SHP77 treated with DMSO at 0.1 percent for 48 hours (cell line): ENCODE results near the gene NEK8.
"Not testable (repeated sequence)": the region's sequence is repeated elsewhere in the genome, so short reads cannot be mapped to it uniquely, and the experiment has no call there.

Experiments used
- DNase-seq: peaks from one replicate; lab custom pipeline; 2025; lab: John Stamatoyannopoulos, UW

Gene NEK8

GRCh38 chr17:28710861-28711722 is 17.5 kb upstream of the NEK8 start:
- DNase-seq = peak; percentile 87

DNA sequence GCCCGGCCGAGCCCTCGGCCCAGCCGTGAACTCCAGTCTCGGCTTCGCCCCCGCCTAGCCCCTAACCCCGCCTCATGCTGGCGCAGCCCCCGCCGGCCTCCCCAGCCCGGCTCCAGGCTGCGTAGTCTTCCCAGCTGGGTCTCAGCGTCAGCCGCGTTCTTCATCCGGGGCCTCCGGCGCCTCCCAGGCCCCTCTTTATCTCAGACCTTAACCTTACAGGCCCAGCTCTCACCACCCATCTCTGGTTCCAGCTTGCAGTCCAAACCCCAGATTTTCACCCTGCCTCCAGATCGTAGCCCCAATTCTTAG is 16.9 kb upstream of the NEK8 start, which contains the start of gene PROCA1:
Gene PROCA1, minus strand, starts transcription at position 166 of the 309 bp plus-strand sequence. CDS start 228 bp downstream, outside the sequence.
- no peak for DNase-seq

DNA sequence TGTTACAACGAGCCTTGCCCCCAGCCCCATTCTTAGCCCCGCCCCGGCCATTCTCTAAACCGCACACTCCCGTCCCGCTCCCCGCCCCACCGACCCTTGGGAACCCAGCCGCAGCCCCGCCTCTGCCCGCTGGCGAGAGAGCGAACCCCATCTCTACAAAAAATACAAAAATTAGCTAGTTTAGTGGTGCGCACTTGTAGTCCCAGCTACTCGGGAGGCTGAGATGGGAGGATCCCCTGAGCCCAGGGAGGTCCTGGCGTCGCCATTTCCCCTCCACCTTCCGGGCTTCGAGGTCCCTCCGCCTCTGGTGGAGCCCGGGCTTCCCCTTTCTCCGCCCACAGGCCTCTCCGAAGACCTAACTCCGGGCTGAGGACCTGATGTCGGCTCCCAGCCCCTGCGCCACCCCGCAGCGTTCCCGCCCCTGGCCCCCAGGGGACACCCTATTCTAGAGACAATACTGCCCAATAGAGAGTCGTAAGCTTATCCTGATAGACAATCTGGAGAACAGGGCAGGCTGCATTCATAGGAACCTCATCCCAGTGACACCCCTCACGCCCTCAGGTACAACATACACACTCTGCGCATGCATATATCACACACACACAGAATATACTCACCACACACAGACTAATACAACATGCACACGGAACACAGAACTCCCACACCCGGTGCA is 16.4 kb upstream of the NEK8 start:
- DNase-seq = no peak

GRCh38 chr17:28712705-28713415 is 15.7 kb upstream of the NEK8 start:
- no peak for DNase-seq

GRCh38 chr17:28714281-28714680 is 14.3 kb upstream of the NEK8 start:
- no peak for DNase-seq

DNA sequence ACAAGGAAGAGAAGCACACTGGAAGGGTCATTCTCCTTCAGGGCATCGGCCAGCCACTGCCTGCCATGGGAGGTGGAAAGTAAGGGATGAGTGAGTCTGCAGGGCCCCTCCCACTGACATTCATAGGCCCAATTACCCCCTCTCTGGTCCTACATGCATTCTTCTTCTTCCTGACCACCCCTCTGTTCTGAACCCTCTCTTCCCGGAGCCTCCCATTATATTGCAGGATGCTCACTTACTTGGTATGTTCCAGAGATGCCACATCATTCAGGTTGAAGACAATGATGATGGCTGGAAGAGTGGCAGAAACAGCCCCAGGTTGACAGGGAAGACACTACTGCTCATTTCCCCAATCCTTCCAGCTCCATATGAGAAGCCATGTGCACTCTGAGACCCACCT is 13.4 kb upstream of the NEK8 start:
- no peak for DNase-seq

DNA sequence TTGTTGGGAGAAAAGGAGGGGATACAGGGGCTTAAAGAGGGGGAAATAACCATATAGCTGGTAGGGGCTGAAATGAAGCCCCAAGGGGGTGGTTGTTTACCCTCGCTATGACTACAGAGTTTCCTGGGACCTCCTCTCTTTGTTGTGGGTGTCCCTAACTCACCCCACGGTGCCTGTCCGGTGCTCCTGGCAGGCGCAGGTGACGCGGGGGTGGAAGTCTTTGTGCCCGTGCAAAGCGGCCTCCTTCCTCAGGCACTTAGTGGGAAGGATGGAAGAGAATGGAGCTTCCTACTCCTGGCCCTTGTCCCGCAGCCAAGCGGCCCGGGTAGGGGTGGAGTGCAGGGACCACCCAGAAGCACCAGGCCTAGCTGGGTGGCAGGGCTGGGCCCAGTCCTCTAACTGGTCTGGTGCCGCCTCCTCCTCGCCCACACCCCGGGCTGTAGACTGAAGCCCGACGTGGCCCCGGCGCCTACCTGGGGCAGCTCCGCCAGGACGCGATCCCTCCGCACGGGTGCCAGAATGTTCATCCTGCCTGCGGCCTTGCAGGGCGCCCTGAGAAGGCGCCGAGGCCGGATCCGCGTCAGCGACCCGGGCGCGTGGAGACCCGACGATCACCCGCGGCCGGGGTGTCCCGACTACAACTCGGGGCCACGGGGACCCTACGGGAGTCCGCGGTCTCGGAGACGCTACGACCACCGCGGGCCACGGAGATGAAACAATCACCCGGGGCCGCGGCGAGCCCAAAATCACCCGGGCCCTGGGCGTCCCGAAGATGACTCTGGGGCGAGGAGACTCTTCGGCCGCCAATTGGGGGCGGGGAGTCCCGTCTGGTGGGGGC is 11.6 kb upstream of the NEK8 start:
- no peak for DNase-seq

- no peak for DNase-seq
These were observed 10.8 kb upstream of the NEK8 start, which contains the start of gene RAB34 for GRCh38 chr17:28717578-28718332. Gene RAB34 (minus strand): TSS chr17:28717868. CDS start chr17:28717266, 602 bp downstream.

DNA sequence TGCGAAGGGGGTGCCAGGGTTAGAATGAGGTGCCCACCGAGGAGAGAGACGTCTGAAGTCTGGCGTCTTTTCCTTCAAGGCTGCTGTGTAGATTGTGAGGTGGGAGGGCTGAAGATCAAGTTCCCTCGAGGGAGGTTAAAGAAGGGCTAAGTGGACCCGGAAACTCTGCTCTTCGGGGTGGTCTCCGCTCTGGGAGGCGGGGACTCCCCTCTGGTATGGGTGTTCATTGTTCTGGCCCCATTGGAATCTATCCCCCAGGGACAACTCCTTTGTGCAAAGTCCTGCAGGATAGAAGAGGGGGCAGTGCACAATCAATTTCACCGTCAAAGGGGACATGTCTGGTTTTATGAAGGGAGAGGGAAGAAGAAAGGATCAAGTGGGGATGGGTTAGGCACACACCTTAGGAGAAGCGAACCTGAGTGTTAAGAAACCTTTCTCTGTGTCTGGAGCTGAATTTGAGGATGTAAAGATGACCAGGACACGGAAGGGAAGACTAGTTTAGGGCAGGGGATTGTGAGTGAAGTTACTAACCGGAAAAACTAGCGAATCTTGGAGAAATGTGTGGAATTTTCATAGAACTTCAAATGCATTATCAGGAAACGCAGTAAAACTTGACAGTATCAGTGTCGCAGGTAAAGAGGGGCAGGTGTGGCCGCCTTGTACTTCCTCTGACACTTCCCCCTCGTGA is 10.1 kb upstream of the NEK8 start:
- no peak for DNase-seq

DNA sequence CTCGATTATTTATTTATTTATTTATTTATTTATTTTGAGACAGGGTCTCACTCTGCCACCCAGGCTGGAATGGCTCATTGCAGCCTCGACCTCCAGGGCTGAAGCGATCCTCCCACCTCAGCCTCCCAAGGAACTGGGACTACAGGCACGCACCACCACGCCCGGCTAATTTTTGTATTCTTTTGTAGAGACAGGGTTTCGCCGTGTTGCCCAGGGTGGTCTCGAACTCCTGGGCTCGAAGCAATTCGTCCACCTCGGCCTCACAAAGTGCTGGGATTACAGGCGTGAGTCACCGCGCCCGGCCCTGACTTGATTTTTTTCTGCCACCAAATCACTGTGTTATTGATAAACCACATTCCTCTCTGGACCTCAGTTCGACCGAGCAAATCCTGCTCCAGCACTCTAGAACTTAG is 9.6 kb upstream of the NEK8 start:
- no peak for DNase-seq

DNA sequence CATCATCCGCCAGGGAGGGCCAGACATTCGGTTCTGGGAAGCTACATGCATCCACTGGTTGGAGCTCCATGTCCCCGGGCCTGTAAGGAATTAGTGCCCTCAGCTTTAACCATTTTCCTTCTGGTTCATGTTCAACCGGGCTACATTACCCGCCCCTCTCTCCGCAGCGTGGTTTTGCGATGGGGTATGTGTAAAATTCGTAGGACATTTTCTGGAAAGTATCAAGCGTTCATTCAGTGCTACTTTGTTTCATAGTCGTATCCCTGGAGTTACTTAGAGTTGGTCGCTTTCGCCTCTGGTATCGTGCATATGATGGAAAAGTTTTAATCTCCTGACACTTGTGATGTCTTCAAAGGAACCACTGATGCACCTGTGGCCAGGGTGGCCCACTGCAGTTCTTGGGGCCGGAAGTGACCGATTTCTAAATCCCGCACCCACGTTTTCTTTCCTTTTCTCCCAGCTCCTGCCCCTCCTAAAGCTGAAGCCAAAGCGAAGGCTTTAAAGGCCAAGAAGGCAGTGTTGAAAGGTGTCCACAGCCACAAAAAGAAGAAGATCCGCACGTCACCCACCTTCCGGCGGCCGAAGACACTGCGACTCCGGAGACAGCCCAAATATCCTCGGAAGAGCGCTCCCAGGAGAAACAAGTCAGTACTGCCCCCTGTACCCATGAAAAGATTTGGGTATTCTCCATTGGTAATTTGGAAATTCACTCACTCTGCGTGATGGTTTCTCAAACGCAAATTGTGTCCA is 8.2 kb upstream of the NEK8 start:
- DNase-seq = no peak

- not testable (repeated sequence) for DNase-seq
These were observed 7.6 kb upstream of the NEK8 start for GRCh38 chr17:28720997-28721329.

DNA sequence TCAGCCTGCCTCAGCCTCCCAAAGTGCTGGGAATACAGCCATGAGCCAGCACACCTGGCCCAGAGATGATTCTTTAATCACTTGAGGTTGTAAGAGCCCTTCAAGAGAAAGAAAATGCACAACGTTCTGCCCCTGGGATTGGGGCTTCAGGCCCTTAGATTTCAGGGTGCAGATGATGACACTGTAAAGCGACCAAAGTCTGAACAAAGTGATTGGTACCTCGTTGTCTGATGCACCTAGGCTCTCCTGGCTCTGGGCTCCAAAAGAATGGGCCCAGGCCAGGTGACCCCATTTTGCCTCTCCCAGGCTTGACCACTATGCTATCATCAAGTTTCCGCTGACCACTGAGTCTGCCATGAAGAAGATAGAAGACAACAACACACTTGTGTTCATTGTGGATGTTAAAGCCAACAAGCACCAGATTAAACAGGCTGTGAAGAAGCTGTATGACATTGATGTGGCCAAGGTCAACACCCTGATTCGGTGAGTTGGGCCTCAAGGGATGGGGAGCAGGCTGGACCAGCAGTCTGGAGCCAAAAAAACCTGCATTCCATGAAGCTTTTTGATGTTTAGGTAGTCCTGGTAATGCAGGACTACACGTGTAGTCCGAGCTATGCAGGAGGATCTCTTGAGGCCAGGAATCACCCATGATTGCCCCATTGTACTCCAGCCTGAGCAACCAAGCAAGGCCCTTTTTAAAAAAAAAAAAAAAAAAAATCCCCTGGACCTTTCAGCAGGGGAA is 6.0 kb upstream of the NEK8 start:
- no peak for DNase-seq

DNA sequence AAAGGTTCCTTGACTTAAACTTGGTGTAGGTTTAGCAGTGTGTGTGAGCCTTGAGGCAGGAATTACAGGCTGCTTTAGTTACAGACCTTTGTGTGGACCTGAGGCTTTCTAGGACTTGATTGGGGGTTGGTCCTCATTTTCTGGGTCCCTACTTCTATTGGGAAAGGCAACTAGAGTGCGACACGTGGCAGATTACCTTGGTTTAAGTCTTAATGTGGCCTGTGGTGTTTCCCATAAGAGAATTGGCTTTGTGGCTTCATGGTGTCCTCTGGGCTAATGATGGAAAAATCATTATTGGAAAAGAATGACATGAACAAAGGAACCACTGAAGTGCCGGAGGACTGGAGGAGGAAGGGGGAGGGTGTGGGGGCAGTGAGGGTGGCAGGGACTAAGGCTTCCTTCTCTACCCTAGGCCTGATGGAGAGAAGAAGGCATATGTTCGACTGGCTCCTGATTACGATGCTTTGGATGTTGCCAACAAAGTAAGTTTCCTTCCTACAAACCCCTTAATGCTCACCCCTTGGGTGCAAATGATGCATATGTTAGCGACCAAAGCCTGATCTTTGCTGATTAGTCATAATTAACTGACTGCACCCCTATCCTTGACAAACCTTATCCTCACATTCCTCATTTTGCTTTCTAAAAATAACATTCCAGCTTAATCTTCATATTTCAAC is 5.3 kb upstream of the NEK8 start:
- no peak for DNase-seq

- not testable (repeated sequence) for DNase-seq
These were observed 4.6 kb upstream of the NEK8 start for GRCh38 chr17:28723836-28724499.

DNA sequence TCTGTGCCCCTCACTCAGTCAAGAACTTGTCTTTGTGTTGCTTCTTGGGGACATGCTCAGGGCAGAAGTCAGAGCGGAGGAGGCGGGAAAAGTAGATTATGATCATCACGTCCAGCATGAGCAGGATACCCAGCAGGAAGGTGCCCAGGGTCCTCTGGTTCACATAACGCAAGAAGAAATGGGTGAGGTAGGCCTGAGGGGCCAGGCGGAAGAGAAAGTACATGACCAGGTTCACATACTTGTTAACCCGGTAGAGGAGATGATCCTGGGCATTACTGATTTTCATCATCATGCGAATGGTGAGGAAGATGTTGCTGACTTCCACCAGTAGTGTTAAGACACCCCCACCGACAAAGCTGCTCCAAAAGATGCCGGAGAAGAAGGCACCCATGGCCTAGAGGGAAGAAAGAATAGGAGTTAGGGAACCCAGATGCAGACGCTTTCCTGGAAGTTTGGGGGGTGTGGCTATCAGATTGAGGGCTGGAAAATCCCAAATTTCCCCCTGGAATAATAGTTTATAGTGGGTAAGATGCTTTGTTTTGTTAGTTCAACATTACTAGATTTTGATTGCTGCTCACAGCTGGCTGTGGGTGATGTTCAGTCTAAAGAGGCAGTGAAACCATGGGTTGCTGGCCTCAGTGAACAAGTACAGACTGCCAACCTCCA is 4.0 kb upstream of the NEK8 start:
- DNase-seq = no peak

GRCh38 chr17:28725166-28725659 is 3.4 kb upstream of the NEK8 start:
- peak; percentile 47 for DNase-seq
